GM12878 (cell line): ENCODE measurements around the gene GUCA2B. TPM values are rescaled to one million over a fixed set of nuclear protein-coding genes. Genes with fewer than 3 reads are reported as not detected.

Source experiments
- ATAC-seq: fragments of 200-7000 bp; cut with Tn5 transposase; 3 replicates; pipeline ENCODE4 v1.9.1; 2020; ENCODE audit warnings: mild to moderate bottlenecking, moderate library complexity
- BruUV-seq: library from RNA; stranded (reverse); fragments of 400-500 nt; replicated peaks from 2 replicates; lab custom pipeline; 2021; lab: Mats Ljungman, UMichigan
- CTCF ChIA-PET: fragments of 300-600 bp; sonication (Branson Sonifier 250); formaldehyde crosslinking; extraction: SDS; loops from one replicate; lab custom pipeline; 2021; ENCODE audit warnings: inconsistent platforms; lab: Yijun Ruan, JAX
- POLR2A ChIA-PET: fragments of 350-600 bp; formaldehyde crosslinking; extraction: SDS; loops from one replicate; lab custom pipeline; 2021; ENCODE audit warnings: inconsistent platforms; lab: Charles Lee
- RAD21 ChIA-PET: fragments of 300-600 bp; sonication (Branson Sonifier 250); formaldehyde crosslinking; loops from one replicate; lab custom pipeline; 2023; ENCODE audit warnings: antibody characterized with exemption; ENCODE audit not compliant: unreplicated experiment; lab: Charles Lee
- SMC1A ChIA-PET: fragments of 300-600 bp; sonication (Branson Sonifier 250); formaldehyde crosslinking; loops from one replicate; lab custom pipeline; 2023; ENCODE audit not compliant: unreplicated experiment, uncharacterized antibody; lab: Charles Lee
- DNase-seq: peaks from one replicate; pipeline ENCODE4 v3.0.0-alpha.2; 2011; ENCODE audit warnings: low read depth, low spot score
- FAIRE-seq: peaks from 3 replicates; lab custom pipeline; 2011; peaks lifted over from hg19 to GRCh38; lab: Jason Lieb, UNC
- H2AFZ ChIP-seq: 2 replicates; pipeline ENCODE4 v1.6.0; 2011; ENCODE audit warnings: low read depth, low read length, control low read depth; ENCODE audit not compliant: control insufficient read depth
- H3K27ac ChIP-seq: 2 replicates; pipeline ENCODE4 v1.5.1; 2011; ENCODE audit warnings: control low read depth; ENCODE audit not compliant: control insufficient read depth, insufficient read depth
- H3K27me3 ChIP-seq, 2 experiments: replicated peaks in 1 of 2; 2 replicates each; pipeline versions ENCODE4 v1.6.0 to v1.6.1; 2011; ENCODE audit warnings: low read length in 1 of 2; ENCODE audit not compliant: control insufficient read depth in 2 of 2, insufficient read depth in 2 of 2
- H3K36me3 ChIP-seq, 2 experiments: 2 replicates each; pipeline ENCODE4 v1.5.1; 2011; ENCODE audit warnings: low read length in 1 of 2; ENCODE audit not compliant: control insufficient read depth in 2 of 2, insufficient read depth in 2 of 2
- H3K4me1 ChIP-seq: 2 replicates; pipeline ENCODE4 v1.6.1; 2011; ENCODE audit warnings: mild to moderate bottlenecking, low read length, moderate library complexity, mixed read lengths; ENCODE audit not compliant: control insufficient read depth, insufficient read depth
- H3K4me2 ChIP-seq: 2 replicates; pipeline ENCODE4 v1.6.0; 2011; ENCODE audit warnings: control low read depth; ENCODE audit not compliant: control insufficient read depth, insufficient read depth
- H3K4me3 ChIP-seq: fragments of 200-600 bp; sonication (generic); 2 replicates; pipeline ENCODE4 v1.5.1; 2016
- H3K79me2 ChIP-seq: 2 replicates; pipeline ENCODE4 v1.6.0; 2011; ENCODE audit warnings: low read length; ENCODE audit not compliant: control insufficient read depth, insufficient read depth
- H3K9ac ChIP-seq: 2 replicates; pipeline ENCODE4 v1.8.0; 2011; ENCODE audit warnings: low read length, control low read depth, mixed read lengths; ENCODE audit not compliant: control insufficient read depth, insufficient read depth
- H3K9me3 ChIP-seq: replicated peaks from 3 replicates; pipeline ENCODE4 v1.5.1; 2011; ENCODE audit warnings: mild to moderate bottlenecking, low read length; ENCODE audit not compliant: control insufficient read depth, insufficient read depth
- H4K20me1 ChIP-seq: 2 replicates; pipeline ENCODE4 v1.6.0; 2011; ENCODE audit not compliant: control insufficient read depth, insufficient read depth
- CEBPB ChIP-seq, 2 experiments: fragments of 150-350 bp in 1 of 2; IDR thresholded peaks; 2 replicates each; pipeline ENCODE4 v1.6.1; 2012 to 2014; ENCODE audit warnings: low read depth in 2 of 2, low read length in 2 of 2, borderline replicate concordance in 1 of 2, inconsistent platforms in 1 of 2
- IKZF2 ChIP-seq, 2 experiments: fragments of 450-650 bp; IDR thresholded peaks; 2 replicates each; pipeline ENCODE4 v1.6.1; 2017; ENCODE audit warnings: mild to moderate bottlenecking in 2 of 2, moderate library complexity in 2 of 2
- MEF2B ChIP-seq: fragments of 450-650 bp; IDR thresholded peaks from 2 replicates; pipeline ENCODE4 v1.6.1; 2018; ENCODE audit warnings: mild to moderate bottlenecking, moderate library complexity; ENCODE audit not compliant: partially characterized antibody, poor library complexity, severe bottlenecking
- NBN ChIP-seq: fragments of 450-650 bp; IDR thresholded peaks from 2 replicates; pipeline ENCODE4 v1.6.1; 2016
- POLR2A ChIP-seq: IDR thresholded peaks from 2 replicates; pipeline ENCODE4 v1.6.1; 2011; ENCODE audit warnings: low read depth, mild to moderate bottlenecking, low read length
- SREBF1 ChIP-seq: IDR thresholded peaks from 2 replicates; pipeline ENCODE4 v1.6.1; 2012; ENCODE audit warnings: mild to moderate bottlenecking, low read length
- WGBS: methylation state at CpG from one replicate; pipeline ENCODE4 v1.1.6; 2016; ENCODE audit warnings: low lambda C conversion rate; ENCODE audit not compliant: insufficient replicate concordance, insufficient coverage; ENCODE audit errors: missing lambda C conversion rate; 5-methylcytosine and 5-hydroxymethylcytosine counted together
- in situ Hi-C: fragments of 300-500 bp; cut with MboI; formaldehyde crosslinking; loops from 9 replicates; pipeline ENCODE4 v1.14.3; 2018; ENCODE audit warnings: mixed read lengths
- intact Hi-C: fragments of 100-400 bp; cut with micrococcal nuclease; formaldehyde crosslinking; loops from one replicate; pipeline ENCODE4 v1.14.2; 2022; ENCODE audit not compliant: unreplicated experiment
- polyA plus RNA-seq, 11 experiments: library from polyadenylated mRNA; depleted of rRNA in 4 of 11; unstranded in 6 of 11; stranded (reverse) in 5 of 11; fragments of >200 nt; fragmentation: Nextera tagmentation in 4 of 11; fragmentation: Illumina TruSeq in 1 of 11; extraction: Ambion mirVana in 4 of 11; extraction: Trizol in 1 of 11; gene quantifications; 1 replicate in 1 of 11; 2 replicates in 10 of 11; pipeline versions ENCODE4 v1.2.1 to v1.2.3, GENCODE V29; 2011 to 2016; ENCODE audit warnings: inconsistent platforms in 2 of 11, missing spikeins in 2 of 11, low read depth in 1 of 11
- total RNA-seq, 4 experiments: library from RNA; depleted of rRNA in 3 of 4; stranded (reverse); fragments of >200 nt in 3 of 4; fragmentation: Illumina TruSeq in 1 of 4; extraction: Trizol in 1 of 4; gene quantifications; 2 replicates each; pipeline versions ENCODE4 v1.2.1 to v1.2.3, GENCODE V29; 2013 to 2021
- TF ChIP-seq, protein P1 (sequence below): fragments of 450-650 bp; IDR thresholded peaks from 2 replicates; pipeline ENCODE4 v1.6.1; 2016; ENCODE audit warnings: mild to moderate bottlenecking
- TF ChIP-seq, protein P2 (sequence below): IDR thresholded peaks from 2 replicates; pipeline ENCODE4 v1.6.1; 2012; ENCODE audit warnings: low read depth, low read length, improper control_type of control experiment
- TF ChIP-seq, protein P3 (sequence below): fragments of 450-650 bp; IDR thresholded peaks from 2 replicates; pipeline ENCODE4 v1.6.1; 2016; ENCODE audit warnings: mild to moderate bottlenecking, moderate library complexity, borderline replicate concordance

The GUCA2B gene
- total and polyA plus RNA-seq, 10 of the 15 experiments (the other 5 are each of a cell fraction or from before 2014, with no cell fraction given), result not detected

DNA sequence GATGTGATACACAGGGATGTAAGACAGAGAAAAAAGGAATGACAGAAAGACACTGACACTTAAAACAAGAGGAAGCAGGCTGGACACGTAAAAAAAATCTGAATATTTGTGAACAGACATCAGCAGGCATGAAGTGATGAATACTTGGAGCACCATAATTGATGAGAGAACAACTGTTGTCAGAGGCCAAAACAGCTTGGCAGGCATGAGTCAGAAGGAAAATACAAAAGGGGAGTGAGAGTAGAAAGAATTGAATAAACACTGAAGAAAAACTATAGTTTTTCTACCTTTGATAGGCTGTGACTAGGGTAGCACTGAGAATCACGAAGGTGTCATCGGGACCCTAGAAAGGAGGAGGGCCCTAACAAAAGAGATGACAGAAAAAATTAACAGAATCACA lies 32.9 kb downstream of the GUCA2B start:
- no peaks in the 10 kb centered on the region for H3K27me3 ChIP-seq
- ChIA-PET CTCF (interaction anchor here (1.7 to 4.9 kb wide), 2 partner anchors 12 to 14 kb away, joined by 5 to 32 read pairs; no protein-coding TSS in a partner anchor), RAD21 (no interaction called here), SMC1A (no interaction called here), POLR2A (no interaction called here)
- H2AFZ ChIP-seq, result no peak overlapping the region
- no peaks in the 10 kb centered on the region for H3K9me3 ChIP-seq
- ATAC-seq, result no peak
- in situ Hi-C loops, result no loop called here
- peaks cover 1 to 14% of the 10 kb centered on the region in 2 experiments for H3K36me3 ChIP-seq
- H3K9ac ChIP-seq, result no peak overlapping the region
- H3K4me3 ChIP-seq, result no peak overlapping the region
- no peak overlapping the region for H3K4me2 ChIP-seq
- H3K27ac ChIP-seq, result no peak overlapping the region
- no peaks in the 10 kb centered on the region for H3K79me2 ChIP-seq
- BruUV-seq, result no TSS peak
- no peaks in the 10 kb centered on the region for H3K4me1 ChIP-seq
- DNase-seq, result no peak
- FAIRE-seq, result no peak
- no peaks in the 10 kb centered on the region for H4K20me1 ChIP-seq
- intact Hi-C loops, result no loop called here
- no peak for TF ChIP-seq CEBPB (IDR thresholded peaks at IDR 0.05; ENCODE audit: borderline replicate concordance in 1 of 2, low read depth in 2 of 2, low read length in 2 of 2)
- TF ChIP-seq SREBF1, result no peak
- TF ChIP-seq MEF2B, result no peak
- TF ChIP-seq POLR2A, result no peak
- no peak for TF ChIP-seq NBN
- TF ChIP-seq IKZF2 (IDR thresholded peaks at IDR 0.05), result no peak
- TF ChIP-seq, protein P1, sequence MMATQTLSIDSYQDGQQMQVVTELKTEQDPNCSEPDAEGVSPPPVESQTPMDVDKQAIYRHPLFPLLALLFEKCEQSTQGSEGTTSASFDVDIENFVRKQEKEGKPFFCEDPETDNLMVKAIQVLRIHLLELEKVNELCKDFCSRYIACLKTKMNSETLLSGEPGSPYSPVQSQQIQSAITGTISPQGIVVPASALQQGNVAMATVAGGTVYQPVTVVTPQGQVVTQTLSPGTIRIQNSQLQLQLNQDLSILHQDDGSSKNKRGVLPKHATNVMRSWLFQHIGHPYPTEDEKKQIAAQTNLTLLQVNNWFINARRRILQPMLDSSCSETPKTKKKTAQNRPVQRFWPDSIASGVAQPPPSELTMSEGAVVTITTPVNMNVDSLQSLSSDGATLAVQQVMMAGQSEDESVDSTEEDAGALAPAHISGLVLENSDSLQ, result no peak
- TF ChIP-seq, protein P2, sequence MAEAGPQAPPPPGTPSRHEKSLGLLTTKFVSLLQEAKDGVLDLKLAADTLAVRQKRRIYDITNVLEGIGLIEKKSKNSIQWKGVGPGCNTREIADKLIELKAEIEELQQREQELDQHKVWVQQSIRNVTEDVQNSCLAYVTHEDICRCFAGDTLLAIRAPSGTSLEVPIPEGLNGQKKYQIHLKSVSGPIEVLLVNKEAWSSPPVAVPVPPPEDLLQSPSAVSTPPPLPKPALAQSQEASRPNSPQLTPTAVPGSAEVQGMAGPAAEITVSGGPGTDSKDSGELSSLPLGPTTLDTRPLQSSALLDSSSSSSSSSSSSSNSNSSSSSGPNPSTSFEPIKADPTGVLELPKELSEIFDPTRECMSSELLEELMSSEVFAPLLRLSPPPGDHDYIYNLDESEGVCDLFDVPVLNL, result no peak
- TF ChIP-seq, protein P3, sequence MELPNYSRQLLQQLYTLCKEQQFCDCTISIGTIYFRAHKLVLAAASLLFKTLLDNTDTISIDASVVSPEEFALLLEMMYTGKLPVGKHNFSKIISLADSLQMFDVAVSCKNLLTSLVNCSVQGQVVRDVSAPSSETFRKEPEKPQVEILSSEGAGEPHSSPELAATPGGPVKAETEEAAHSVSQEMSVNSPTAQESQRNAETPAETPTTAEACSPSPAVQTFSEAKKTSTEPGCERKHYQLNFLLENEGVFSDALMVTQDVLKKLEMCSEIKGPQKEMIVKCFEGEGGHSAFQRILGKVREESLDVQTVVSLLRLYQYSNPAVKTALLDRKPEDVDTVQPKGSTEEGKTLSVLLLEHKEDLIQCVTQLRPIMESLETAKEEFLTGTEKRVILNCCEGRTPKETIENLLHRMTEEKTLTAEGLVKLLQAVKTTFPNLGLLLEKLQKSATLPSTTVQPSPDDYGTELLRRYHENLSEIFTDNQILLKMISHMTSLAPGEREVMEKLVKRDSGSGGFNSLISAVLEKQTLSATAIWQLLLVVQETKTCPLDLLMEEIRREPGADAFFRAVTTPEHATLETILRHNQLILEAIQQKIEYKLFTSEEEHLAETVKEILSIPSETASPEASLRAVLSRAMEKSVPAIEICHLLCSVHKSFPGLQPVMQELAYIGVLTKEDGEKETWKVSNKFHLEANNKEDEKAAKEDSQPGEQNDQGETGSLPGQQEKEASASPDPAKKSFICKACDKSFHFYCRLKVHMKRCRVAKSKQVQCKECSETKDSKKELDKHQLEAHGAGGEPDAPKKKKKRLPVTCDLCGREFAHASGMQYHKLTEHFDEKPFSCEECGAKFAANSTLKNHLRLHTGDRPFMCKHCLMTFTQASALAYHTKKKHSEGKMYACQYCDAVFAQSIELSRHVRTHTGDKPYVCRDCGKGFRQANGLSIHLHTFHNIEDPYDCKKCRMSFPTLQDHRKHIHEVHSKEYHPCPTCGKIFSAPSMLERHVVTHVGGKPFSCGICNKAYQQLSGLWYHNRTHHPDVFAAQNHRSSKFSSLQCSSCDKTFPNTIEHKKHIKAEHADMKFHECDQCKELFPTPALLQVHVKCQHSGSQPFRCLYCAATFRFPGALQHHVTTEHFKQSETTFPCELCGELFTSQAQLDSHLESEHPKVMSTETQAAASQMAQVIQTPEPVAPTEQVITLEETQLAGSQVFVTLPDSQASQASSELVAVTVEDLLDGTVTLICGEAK, result no peak
- 94% methylated on average over 3 of the region's 3 CpGs for WGBS
